ENCODE data around the gene CD46.

CD46 gene

GRCh38 chr1:207811920-207812720 is 60.3 kb downstream of the CD46 start:
- in situ Hi-C loops (cut with MboI; ENCODE audit: low sequenced_read_pairs), result loop anchor here (10.0 kb wide), 1 partner anchor 57 kb away; the partner anchor contains the start of gene CD46

- in situ Hi-C loops (cut with MboI; ENCODE audit: low sequenced_read_pairs), result loop anchor here (10.0 kb wide), 1 partner anchor 58 kb away; the partner anchor contains the start of gene CD46
Measured at GRCh38 chr1:207812778-207813511, 61.1 kb downstream of the CD46 start.

GRCh38 chr1:207813512-207813881 is 61.6 kb downstream of the CD46 start:
- in situ Hi-C loops (cut with MboI; ENCODE audit: low sequenced_read_pairs), result loop anchor here (10.0 kb wide), 1 partner anchor 59 kb away; the partner anchor contains the start of gene CD46

GRCh38 chr1:207813946-207814345 is 62.1 kb downstream of the CD46 start:
- in situ Hi-C loops (cut with MboI; ENCODE audit: low sequenced_read_pairs), result loop anchor here (10.0 kb wide), 1 partner anchor 59 kb away; the partner anchor contains the start of gene CD46

GRCh38 chr1:207814469-207814868 is 62.6 kb downstream of the CD46 start:
- in situ Hi-C loops (cut with MboI; ENCODE audit: low sequenced_read_pairs), result loop anchor here (10.0 kb wide), 1 partner anchor 60 kb away; the partner anchor contains the start of gene CD46

- in situ Hi-C loops (cut with MboI; ENCODE audit: low sequenced_read_pairs), result loop anchor here (10.0 kb wide), 1 partner anchor 61 kb away; the partner anchor contains the start of gene CD46
Measured at GRCh38 chr1:207815466-207815865, 63.6 kb downstream of the CD46 start.

GRCh38 chr1:207815913-207816291 is 64.0 kb downstream of the CD46 start:
- in situ Hi-C loops (cut with MboI; ENCODE audit: low sequenced_read_pairs), result loop anchor here (10.0 kb wide), 1 partner anchor 61 kb away; the partner anchor contains the start of gene CD46

GRCh38 chr1:207817166-207817565 is 65.3 kb downstream of the CD46 start:
- in situ Hi-C loops (cut with MboI; ENCODE audit: low sequenced_read_pairs), result loop anchor here (10.0 kb wide), 1 partner anchor 62 kb away; the partner anchor contains the start of gene CD46

GRCh38 chr1:207817778-207818751 is 66.2 kb downstream of the CD46 start:
- in situ Hi-C loops (cut with MboI; ENCODE audit: low sequenced_read_pairs), result loop anchor here (10.0 kb wide), 1 partner anchor 63 kb away; the partner anchor contains the start of gene CD46

- in situ Hi-C loops (cut with MboI; ENCODE audit: low sequenced_read_pairs), result loop anchor here (10.0 kb wide), 1 partner anchor 64 kb away; the partner anchor contains the start of gene CD46
Measured at GRCh38 chr1:207818971-207819451, 67.2 kb downstream of the CD46 start.

- in situ Hi-C loops (cut with MboI; ENCODE audit: low sequenced_read_pairs), result no loop called here
Measured at GRCh38 chr1:207820568-207821463, 69.0 kb downstream of the CD46 start.

GRCh38 chr1:207821464-207822045 is 69.7 kb downstream of the CD46 start:
- in situ Hi-C loops (cut with MboI; ENCODE audit: low sequenced_read_pairs), result no loop called here

GRCh38 chr1:207822124-207822601 is 70.3 kb downstream of the CD46 start:
- in situ Hi-C loops (cut with MboI; ENCODE audit: low sequenced_read_pairs), result no loop called here

- in situ Hi-C loops (cut with MboI; ENCODE audit: low sequenced_read_pairs), result no loop called here
Measured at GRCh38 chr1:207822602-207823451, 71.0 kb downstream of the CD46 start.

GRCh38 chr1:207823531-207823879 is 71.7 kb downstream of the CD46 start:
- in situ Hi-C loops (cut with MboI; ENCODE audit: low sequenced_read_pairs), result no loop called here

GRCh38 chr1:207823880-207824566 is 72.2 kb downstream of the CD46 start:
- in situ Hi-C loops (cut with MboI; ENCODE audit: low sequenced_read_pairs), result no loop called here
